ENCODE results near the gene PARVA.
"Not testable (repeated sequence)": the region's sequence is repeated elsewhere in the genome, so short reads cannot be mapped to it uniquely, and the experiment has no call there.

The PARVA gene

GRCh38 chr11:12506404-12506921 lies 129.1 kb downstream of the PARVA start:
- DNase-seq = no peak

GRCh38 chr11:12507391-12507790 lies 130.0 kb downstream of the PARVA start:
- no peak for DNase-seq

GRCh38 chr11:12508151-12508751 lies 130.9 kb downstream of the PARVA start:
- no peak for DNase-seq

- DNase-seq = no peak
These were observed 132.0 kb downstream of the PARVA start for GRCh38 chr11:12509371-12509770.

GRCh38 chr11:12512132-12512531 lies 134.8 kb downstream of the PARVA start:
- DNase-seq = no peak

- DNase-seq = no peak
These were observed 135.5 kb downstream of the PARVA start for GRCh38 chr11:12512826-12513395.

GRCh38 chr11:12516387-12517105 lies 139.2 kb downstream of the PARVA start:
- DNase-seq = no peak

GRCh38 chr11:12517306-12517705 lies 139.9 kb downstream of the PARVA start:
- DNase-seq = no peak

GRCh38 chr11:12517741-12518140 lies 140.4 kb downstream of the PARVA start:
- DNase-seq = no peak

- no peak for DNase-seq
These were observed 141.4 kb downstream of the PARVA start for GRCh38 chr11:12518606-12519385.

GRCh38 chr11:12520054-12520453 lies 142.7 kb downstream of the PARVA start:
- no peak for DNase-seq

GRCh38 chr11:12520576-12520975 lies 143.2 kb downstream of the PARVA start:
- not testable (repeated sequence) for DNase-seq

GRCh38 chr11:12523180-12523924 lies 146.0 kb downstream of the PARVA start:
- no peak for DNase-seq

GRCh38 chr11:12524865-12525264 lies 147.5 kb downstream of the PARVA start:
- DNase-seq = no peak

- DNase-seq = no peak
These were observed 148.2 kb downstream of the PARVA start for GRCh38 chr11:12525466-12526055.

GRCh38 chr11:12526789-12527188 lies 149.4 kb downstream of the PARVA start:
- DNase-seq = no peak

- no peak for DNase-seq
These were observed 151.1 kb downstream of the PARVA start for GRCh38 chr11:12528487-12528886.

- no peak for DNase-seq
These were observed 151.7 kb downstream of the PARVA start for GRCh38 chr11:12529041-12529440.

GRCh38 chr11:12529793-12530192 lies 152.4 kb downstream of the PARVA start:
- no peak for DNase-seq

GRCh38 chr11:12531020-12531419 lies 153.6 kb downstream of the PARVA start:
- no peak for DNase-seq

- DNase-seq = no peak
These were observed 154.3 kb downstream of the PARVA start for GRCh38 chr11:12531681-12532080.

- DNase-seq = no peak
These were observed 155.2 kb downstream of the PARVA start for GRCh38 chr11:12532580-12532979.

Measured in stimulated activated CD4-positive, alpha-beta T cell treated with anti-CD3 and anti-CD28 coated beads, Interleukin-2, amount 100 ng/mL, for 48 hours (primary cell).